ENCODE measurements around the gene DBNL.

DNA sequence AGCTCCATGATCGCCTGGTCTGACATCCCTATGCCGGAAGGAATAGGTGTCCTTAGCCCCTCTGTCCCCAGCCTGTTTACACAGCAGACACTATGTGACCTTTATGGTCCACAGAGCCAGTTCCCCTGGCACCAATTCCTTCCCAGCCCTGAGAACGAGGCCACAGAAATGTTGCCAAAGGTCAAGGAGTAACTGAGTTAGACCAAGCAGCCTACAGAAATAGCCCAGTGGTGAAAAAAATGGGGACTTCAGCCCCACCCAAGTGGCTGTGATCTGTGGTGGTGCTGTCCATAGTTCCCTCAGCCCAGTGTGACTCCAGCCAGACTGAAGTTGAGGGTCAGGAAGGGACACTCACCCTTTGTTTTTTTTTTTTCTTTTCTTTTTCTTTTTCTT lies 18.4 kb downstream of the DBNL start:
- TF ChIP-seq, protein P1, sequence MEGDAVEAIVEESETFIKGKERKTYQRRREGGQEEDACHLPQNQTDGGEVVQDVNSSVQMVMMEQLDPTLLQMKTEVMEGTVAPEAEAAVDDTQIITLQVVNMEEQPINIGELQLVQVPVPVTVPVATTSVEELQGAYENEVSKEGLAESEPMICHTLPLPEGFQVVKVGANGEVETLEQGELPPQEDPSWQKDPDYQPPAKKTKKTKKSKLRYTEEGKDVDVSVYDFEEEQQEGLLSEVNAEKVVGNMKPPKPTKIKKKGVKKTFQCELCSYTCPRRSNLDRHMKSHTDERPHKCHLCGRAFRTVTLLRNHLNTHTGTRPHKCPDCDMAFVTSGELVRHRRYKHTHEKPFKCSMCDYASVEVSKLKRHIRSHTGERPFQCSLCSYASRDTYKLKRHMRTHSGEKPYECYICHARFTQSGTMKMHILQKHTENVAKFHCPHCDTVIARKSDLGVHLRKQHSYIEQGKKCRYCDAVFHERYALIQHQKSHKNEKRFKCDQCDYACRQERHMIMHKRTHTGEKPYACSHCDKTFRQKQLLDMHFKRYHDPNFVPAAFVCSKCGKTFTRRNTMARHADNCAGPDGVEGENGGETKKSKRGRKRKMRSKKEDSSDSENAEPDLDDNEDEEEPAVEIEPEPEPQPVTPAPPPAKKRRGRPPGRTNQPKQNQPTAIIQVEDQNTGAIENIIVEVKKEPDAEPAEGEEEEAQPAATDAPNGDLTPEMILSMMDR (IDR thresholded peaks at IDR 0.05) = no peak
- TF ChIP-seq POLR2A (IDR thresholded peaks at IDR 0.05) = no peak
- no peak for TF ChIP-seq POLR2AphosphoS5 (IDR thresholded peaks at IDR 0.05)

Data from upper lobe of left lung (tissue), 4 donors.